Retinal pigment epithelial cell (primary cell): Measurements from ENCODE around the gene AIFM3.
A peak's percentile ranks its signal among the peaks of the same experiment; 100 is the strongest.

ENCODE experiments used
- DNase-seq: peaks from one replicate; pipeline ENCODE4 v3.0.0-alpha.2; 2010; ENCODE audit warnings: low read depth
- H3K4me3 ChIP-seq: 2 replicates; pipeline ENCODE4 v1.5.1; 2011; ENCODE audit warnings: mild to moderate bottlenecking, low read length, control low read depth, moderate library complexity
- CTCF ChIP-seq: conservative IDR thresholded peaks from 2 replicates; pipeline ENCODE4 v1.5.1; 2011; ENCODE audit warnings: low read depth, low read length, control low read depth, inconsistent platforms

AIFM3 gene

DNA sequence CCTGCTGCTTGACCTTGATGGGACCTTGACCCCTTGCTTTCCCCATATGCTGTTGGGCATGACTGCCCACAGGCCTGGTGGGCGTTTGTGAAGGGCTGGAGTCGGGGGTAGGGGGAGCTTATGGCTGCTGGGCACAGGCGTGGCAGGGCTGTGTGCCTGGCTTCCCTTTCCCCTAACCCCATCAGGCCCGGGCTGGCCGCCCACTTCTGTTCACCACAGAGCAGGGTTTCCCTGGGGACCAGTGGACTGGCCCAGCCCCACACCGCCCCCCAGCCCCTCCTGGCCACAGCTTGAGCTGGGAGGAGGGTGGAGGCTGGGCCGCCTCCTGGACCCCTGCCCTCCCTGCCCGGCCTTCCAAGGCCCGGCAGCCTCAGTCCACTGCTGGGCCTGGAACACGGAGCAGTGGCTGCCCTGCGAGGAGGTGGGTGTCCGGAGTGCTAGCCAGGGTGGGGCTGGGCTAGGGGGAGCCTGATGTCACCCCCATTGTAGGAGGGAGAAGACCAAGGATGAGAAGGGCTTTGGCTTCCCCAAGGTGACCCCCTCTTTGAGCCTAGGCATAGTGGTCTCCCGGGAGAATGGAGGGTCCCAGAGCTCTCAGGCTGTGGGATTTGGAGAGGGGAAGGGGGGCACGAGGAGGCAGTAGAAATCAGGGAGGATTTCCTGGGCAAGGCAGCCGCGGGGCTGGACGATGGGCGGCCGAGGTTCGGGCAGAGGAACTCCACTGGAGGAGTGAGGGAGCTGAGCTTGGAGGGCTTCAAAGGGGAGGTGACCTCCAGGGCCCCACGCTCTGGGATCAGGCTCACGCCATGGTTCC, at the start of gene AIFM3:
TSS of gene AIFM3 (plus strand) at position 373 of the 814 bp plus-strand sequence. CDS start 690 bp downstream, outside the sequence.
- no peak for DNase-seq
- no peak for TF ChIP-seq CTCF
- H3K4me3 ChIP-seq: no peak within 1 kb of the TSS

- no peak for DNase-seq
- no peak for TF ChIP-seq CTCF
- H3K4me3 ChIP-seq: peak overlapping the region; percentile 96
Observed at GRCh38 chr22:20918663-20919218, 48.3 kb upstream of the AIFM3 start.

DNA sequence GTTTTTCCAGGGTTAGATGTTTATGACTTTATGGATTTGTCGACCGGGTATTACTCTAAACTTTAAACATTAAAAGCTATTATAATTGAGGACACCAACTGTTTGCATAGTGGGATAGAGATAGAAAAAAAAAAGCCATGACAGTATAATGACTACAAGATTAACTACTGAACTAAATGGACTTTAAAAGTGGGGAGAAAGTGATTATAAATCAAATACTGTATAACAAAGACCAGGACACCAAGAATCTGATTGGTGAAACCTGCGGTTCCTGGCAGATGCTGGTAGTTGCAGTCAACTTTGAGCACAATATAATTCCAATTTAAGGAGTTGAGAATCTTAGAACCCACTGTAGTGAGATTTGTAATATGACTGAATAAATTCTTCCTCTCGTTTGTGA, 47.3 kb upstream of the AIFM3 start:
- TF ChIP-seq CTCF: no peak
- H3K4me3 ChIP-seq: peak overlapping the region; percentile 96
- DNase-seq: no peak

DNA sequence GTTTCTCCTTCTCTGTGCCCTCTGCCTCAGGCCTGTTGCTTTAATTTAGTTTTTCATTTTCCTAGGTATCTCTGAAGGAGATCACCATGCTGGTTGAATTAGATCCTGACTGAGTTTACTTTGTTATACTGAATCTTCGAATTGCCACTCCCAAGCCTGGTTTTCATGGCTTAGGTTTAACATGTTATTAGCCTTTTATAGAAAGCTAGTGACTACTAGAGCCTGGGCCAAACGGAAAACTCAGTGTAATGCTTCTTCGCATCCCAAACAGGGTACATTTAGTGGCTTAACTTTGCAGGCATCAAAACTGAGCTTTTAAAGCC, 46.2 kb upstream of the AIFM3 start:
- no peak for TF ChIP-seq CTCF
- H3K4me3 ChIP-seq: peak overlapping the region; percentile 96
- DNase-seq: no peak

DNA sequence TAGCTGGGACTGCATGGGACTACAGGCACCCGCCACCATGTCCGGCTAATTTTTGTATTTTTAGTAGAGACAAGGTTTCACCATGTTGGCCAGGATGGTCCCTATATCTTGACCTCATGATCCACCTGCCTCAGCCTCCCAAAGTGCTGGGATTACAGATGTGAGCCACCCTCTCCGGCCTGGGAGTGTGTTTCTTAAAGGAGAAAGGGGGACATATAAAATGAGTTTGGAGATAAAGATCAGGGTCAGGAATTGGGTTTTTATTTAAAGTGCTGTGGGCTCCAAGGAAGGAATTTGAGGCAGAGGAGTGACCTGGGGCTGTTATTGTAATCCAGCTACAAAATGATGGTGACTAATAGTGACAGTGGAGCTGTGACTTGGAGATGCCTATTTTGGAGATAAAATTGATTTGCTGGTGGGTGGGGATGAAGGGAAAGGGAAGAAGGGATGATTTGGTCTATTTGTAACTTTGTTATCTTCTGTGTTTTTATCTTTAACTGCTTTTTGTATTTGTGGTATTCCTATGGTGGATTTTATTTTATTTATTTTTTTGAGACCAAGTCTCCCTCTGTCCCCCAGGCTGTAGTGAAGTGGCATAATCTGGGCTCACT, 44.8 kb upstream of the AIFM3 start:
- TF ChIP-seq CTCF: no peak
- H3K4me3 ChIP-seq: no peak overlapping the region
- DNase-seq: no peak

DNA sequence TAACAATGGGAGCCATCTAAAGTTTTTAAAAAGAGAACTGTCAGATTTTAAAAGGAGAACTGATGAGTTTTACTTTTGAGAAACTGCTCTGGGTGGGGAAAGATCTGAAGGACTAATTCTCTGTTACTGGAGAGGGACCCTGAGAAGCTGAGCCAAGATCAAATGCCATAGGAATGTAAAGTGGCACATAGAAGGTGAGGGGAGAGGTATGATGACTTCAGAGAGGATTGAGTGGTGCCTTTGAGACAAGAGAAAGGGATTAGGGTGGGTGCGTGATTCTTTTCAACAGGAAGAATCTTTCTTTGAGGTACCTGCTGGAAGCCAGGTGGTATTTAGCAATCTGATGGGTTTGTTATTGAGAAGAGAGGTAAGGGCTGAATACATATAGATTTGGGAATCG, 40.8 kb upstream of the AIFM3 start:
- TF ChIP-seq CTCF: no peak
- no peak overlapping the region for H3K4me3 ChIP-seq
- DNase-seq: no peak
